CD8-positive, alpha-beta memory T cell (primary cell): ENCODE results near the gene PIEZO1. TPM values are rescaled to one million over a fixed set of nuclear protein-coding genes. Genes with fewer than 3 reads are reported as not detected.
A peak's percentile ranks its signal among the peaks of the same experiment; 100 is the strongest.

ENCODE experiments used
- CTCF ChIA-PET: fragments of 350-600 bp; sonication (Branson Sonifier 250); formaldehyde crosslinking; loops from one replicate; lab custom pipeline; 2021; ENCODE audit warnings: antibody characterized with exemption; lab: Charles Lee
- POLR2A ChIA-PET: fragments of 350-600 bp; sonication (Branson Sonifier 250); formaldehyde crosslinking; loops from one replicate; lab custom pipeline; 2021; ENCODE audit warnings: antibody characterized with exemption; lab: Charles Lee
- DNase-seq, 5 donors: peaks; one replicate each; pipeline versions ENCODE4 v3.0.0 to v3.0.0-alpha.2; 2020 to 2022; ENCODE audit warnings: mixed read lengths in 1 of 5
- H3K27ac ChIP-seq: one replicate; pipeline ENCODE4 v1.7.0; 2013; ENCODE audit warnings: low read depth, mild to moderate bottlenecking, low read length, moderate library complexity
- H3K27me3 ChIP-seq: 2 replicates; pipeline ENCODE4 v1.7.0; 2013; ENCODE audit warnings: low read length, mild to moderate bottlenecking; ENCODE audit not compliant: insufficient read depth, poor library complexity, severe bottlenecking
- H3K36me3 ChIP-seq: 2 replicates; pipeline ENCODE4 v1.7.0; 2013; ENCODE audit warnings: mild to moderate bottlenecking, low read length, moderate library complexity; ENCODE audit not compliant: insufficient read depth
- H3K4me1 ChIP-seq: 2 replicates; pipeline ENCODE4 v1.7.0; 2013; ENCODE audit warnings: mild to moderate bottlenecking, low read length, moderate library complexity; ENCODE audit not compliant: insufficient read depth
- H3K4me3 ChIP-seq: 2 replicates; pipeline ENCODE4 v1.7.0; 2013; ENCODE audit warnings: mild to moderate bottlenecking, low read length
- H3K9me3 ChIP-seq: 2 replicates; pipeline ENCODE4 v1.7.0; 2013; ENCODE audit warnings: mild to moderate bottlenecking, low read length
- H3K27ac Mint-ChIP-seq, 8 donors: one replicate each; pipeline ENCODE4 v1.8.0; 2020 to 2021; ENCODE audit warnings: mixed read lengths in 8 of 8, mild to moderate bottlenecking in 6 of 8, inconsistent platforms in 3 of 8, moderate library complexity in 3 of 8
- H3K27me3 Mint-ChIP-seq, 2 donors: one replicate each; pipeline ENCODE4 v1.8.0; 2020 to 2021; ENCODE audit warnings: mixed read lengths in 2 of 2, mild to moderate bottlenecking in 1 of 2, moderate library complexity in 1 of 2
- H3K36me3 Mint-ChIP-seq, 3 donors: one replicate each; pipeline ENCODE4 v1.8.0; 2020 to 2021; ENCODE audit warnings: mixed read lengths in 3 of 3, inconsistent platforms in 1 of 3, mild to moderate bottlenecking in 1 of 3
- H3K4me1 Mint-ChIP-seq, 3 donors: one replicate each; pipeline ENCODE4 v1.8.0; 2020 to 2021; ENCODE audit warnings: mixed read lengths in 3 of 3, inconsistent platforms in 1 of 3, mild to moderate bottlenecking in 1 of 3
- H3K4me3 Mint-ChIP-seq, 7 donors: one replicate each; pipeline ENCODE4 v1.8.0; 2020 to 2021; ENCODE audit warnings: mixed read lengths in 7 of 7, mild to moderate bottlenecking in 6 of 7, moderate library complexity in 4 of 7, inconsistent platforms in 2 of 7
- H3K9me3 Mint-ChIP-seq, 5 donors: one replicate each; pipeline ENCODE4 v1.8.0; 2020 to 2022; ENCODE audit warnings: mixed read lengths in 5 of 5, mild to moderate bottlenecking in 3 of 5, moderate library complexity in 2 of 5, inconsistent platforms in 1 of 5
- polyA plus RNA-seq: library from polyadenylated mRNA; unstranded; fragments of 300-500 nt; fragmentation: Illumina TruSeq; gene quantifications from one replicate; pipeline ENCODE4 v1.2.3, GENCODE V29; 2021
- total RNA-seq, 2 experiments: library from RNA; stranded (reverse); gene quantifications; one replicate each; pipeline ENCODE4 v1.2.3, GENCODE V29; 2021

PIEZO1 gene
- total and polyA plus RNA-seq, 3 experiments from 2014 or later: 58.4 to 230 (median 215) TPM

DNA sequence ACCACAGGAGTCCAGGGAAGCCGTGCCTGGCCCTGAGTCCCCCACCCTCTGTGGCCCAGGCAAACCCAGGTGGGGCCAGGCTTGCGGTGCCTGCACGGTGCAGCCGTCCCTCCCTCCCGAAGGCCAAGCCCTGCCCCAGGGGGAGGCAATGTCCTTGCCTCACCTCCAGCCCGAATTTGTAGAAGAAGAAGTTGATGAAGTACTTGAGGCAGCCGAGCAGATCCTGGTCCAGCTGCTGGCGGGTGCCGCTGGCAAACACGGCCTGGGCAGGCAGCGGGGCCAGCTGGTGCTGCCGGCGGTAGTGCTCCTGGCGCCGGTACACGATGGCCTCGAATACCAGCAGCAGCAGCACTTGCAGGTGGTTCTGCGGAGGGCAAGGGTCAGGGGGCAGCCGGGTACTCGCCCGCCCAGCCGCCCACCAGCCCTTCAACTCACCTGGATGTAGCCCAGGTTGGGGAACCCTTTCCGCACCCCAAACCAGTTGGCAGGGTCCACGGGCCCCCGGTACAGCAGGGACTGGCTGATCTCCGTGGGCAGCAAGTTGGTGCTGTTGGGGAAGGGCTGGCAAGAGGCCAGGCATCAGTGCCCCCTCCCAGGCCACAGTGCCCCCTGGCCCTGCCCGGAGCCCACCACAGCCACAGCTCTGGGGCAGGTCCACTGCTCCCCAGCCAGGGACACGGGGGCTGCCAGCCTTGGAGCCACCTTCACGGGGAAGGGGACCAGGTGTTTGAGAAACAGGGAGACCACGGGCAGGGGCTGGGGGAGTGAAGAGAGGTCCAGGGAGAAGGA, 52.7 kb downstream of the PIEZO1 start:
- no peak overlapping the region for H3K4me3 Mint-ChIP-seq
- peaks cover 0 to 2% (median under 1%) of the 10 kb centered on the region in 3 donors for H3K4me1 Mint-ChIP-seq
- ChIA-PET POLR2A (no interaction called here), CTCF (no interaction called here)
- peaks cover 0 to 53% (median 2%) of the 10 kb centered on the region in 3 donors for H3K36me3 Mint-ChIP-seq
- H3K27me3 Mint-ChIP-seq: no peaks in the 10 kb centered on the region
- no peaks in the 10 kb centered on the region for H3K9me3 Mint-ChIP-seq
- Histone ChIP-seq H3K27me3 (no peaks in the 10 kb centered on the region), H3K27ac (no peak overlapping the region), H3K9me3 (no peaks in the 10 kb centered on the region), H3K36me3 (peaks cover 16% of the 10 kb centered on the region), H3K4me3 (no peak overlapping the region), H3K4me1 (peaks cover 4% of the 10 kb centered on the region)
- H3K27ac Mint-ChIP-seq: peak overlapping the region in 1 of 8 donors; percentile 50
- no peak for DNase-seq

DNA sequence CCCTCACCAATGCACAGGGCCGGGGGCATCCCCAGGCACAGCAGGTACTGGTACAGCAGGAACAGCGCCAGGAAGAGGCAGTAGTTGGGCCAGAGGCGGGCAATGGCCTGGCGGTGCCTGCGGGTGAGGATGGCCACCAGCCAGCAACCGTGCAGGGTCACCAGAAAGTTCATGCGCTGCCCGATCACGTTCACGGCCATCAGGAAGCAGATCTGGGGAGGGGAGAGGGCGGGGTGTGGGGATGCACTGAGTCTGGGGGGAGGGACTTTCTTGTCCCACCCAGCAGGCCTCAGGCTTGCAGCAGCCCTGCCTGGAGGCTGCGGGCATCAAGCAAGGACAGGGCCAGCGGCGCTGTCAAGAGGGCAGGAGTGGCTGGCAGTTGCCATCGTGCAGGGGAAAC, 53.3 kb downstream of the PIEZO1 start:
- Histone ChIP-seq H3K4me3 (no peak overlapping the region), H3K36me3 (peaks cover 16% of the 10 kb centered on the region), H3K27me3 (no peaks in the 10 kb centered on the region), H3K4me1 (no peaks in the 10 kb centered on the region), H3K9me3 (no peaks in the 10 kb centered on the region), H3K27ac (no peak overlapping the region)
- peaks cover 0 to 57% (median 2%) of the 10 kb centered on the region in 3 donors for H3K36me3 Mint-ChIP-seq
- no peaks in the 10 kb centered on the region for H3K9me3 Mint-ChIP-seq
- H3K4me3 Mint-ChIP-seq: no peak overlapping the region
- CTCF ChIA-PET: no interaction called here
- peaks cover 0 to 2% (median 0%) of the 10 kb centered on the region in 3 donors for H3K4me1 Mint-ChIP-seq
- DNase-seq: no peak
- peak overlapping the region in 1 of 8 donors; percentile 66 for H3K27ac Mint-ChIP-seq
- no peaks in the 10 kb centered on the region for H3K27me3 Mint-ChIP-seq
- POLR2A ChIA-PET: no interaction called here

DNA sequence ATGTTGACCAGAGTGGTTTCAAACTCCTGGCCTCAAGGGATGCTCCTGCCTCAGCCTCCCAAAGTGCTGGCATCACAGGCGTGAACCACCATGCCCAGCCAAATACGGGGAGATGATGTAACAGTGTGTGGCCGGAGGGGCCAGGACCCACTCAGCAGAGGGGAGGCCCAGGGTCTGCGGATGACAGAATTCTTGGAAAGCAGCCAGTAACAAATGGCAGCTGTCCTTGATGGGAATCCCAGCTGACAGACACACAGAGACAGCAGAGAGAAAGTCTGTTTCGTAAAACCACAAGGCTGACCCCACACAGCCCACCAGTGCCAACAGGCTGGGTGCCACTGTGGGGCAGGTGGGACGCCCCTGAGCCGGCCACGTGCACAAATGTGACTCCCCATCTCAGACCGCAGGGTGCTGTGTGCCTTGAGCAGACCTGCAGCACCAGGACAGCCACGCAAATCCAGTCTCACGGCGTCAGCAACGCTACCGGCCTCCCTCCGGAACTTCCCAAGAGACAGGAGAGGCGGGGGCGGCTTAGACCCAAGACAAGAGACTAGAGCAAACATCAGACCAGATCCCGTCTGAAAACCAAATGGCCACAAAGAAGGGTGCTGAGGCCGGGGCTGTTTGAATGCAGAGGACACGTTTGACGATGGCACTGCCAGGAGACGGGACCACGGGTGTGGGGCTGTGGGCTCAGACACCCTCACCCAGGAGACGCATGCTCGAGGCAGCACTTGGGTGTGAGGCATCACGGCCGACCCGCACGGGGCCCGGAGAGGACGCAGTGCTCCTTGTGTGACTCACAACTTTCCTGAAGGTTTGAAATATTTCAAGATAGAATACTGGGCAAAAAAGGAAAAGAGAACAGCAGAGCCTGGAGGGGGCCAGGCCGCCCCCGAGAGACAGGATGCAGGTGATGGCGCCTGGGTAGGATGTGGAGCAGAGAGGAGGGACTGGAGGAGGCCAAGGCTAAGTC, 54.1 kb downstream of the PIEZO1 start:
- peaks cover 18% of the 10 kb centered on the region for H3K36me3 ChIP-seq
- Mint-ChIP-seq H3K27ac (peak overlapping the region in 4 of 8 donors; percentile 38 to 91 (median 62)), H3K4me3 (no peak overlapping the region), H3K9me3 (no peaks in the 10 kb centered on the region), H3K36me3 (peaks cover 0 to 59% (median 4%) of the 10 kb centered on the region in 3 donors), H3K4me1 (peaks cover 0 to 2% (median 0%) of the 10 kb centered on the region in 3 donors), H3K27me3 (no peaks in the 10 kb centered on the region)
- no peak for DNase-seq
- H3K4me1 ChIP-seq: no peaks in the 10 kb centered on the region
- POLR2A ChIA-PET: no interaction called here
- no peak overlapping the region for H3K27ac ChIP-seq
- CTCF ChIA-PET: no interaction called here
- H3K9me3 ChIP-seq: no peaks in the 10 kb centered on the region
- no peaks in the 10 kb centered on the region for H3K27me3 ChIP-seq
- H3K4me3 ChIP-seq: no peak overlapping the region

DNA sequence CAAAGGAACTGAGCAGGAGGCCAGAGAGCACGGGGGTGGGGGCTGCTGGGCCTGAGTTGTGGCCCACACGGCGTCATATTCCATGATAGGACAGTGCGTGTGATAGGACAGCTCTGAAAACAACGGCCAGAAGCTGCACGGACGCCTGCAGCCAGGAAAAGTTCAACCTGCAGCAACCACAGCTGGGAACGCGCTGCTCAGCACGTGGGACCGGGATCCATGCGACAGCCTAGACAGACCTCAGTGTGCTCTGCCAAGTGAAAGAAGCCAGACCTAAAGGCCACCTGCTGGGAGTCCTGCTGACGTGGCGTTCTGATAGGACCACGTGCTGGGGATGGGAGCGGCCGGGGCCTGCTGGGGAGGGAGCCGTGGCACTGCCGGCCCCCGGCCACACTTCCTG, 57.1 kb downstream of the PIEZO1 start:
- ChIA-PET POLR2A (no interaction called here), CTCF (no interaction called here)
- H3K27ac Mint-ChIP-seq: peak overlapping the region in 1 of 8 donors; percentile 33
- no peaks in the 10 kb centered on the region for H3K9me3 Mint-ChIP-seq
- H3K4me1 Mint-ChIP-seq: peaks cover 0 to 2% (median 0%) of the 10 kb centered on the region in 3 donors
- Histone ChIP-seq H3K27me3 (no peaks in the 10 kb centered on the region), H3K4me3 (no peak overlapping the region), H3K27ac (no peak overlapping the region), H3K9me3 (no peaks in the 10 kb centered on the region), H3K36me3 (peaks cover 25% of the 10 kb centered on the region), H3K4me1 (no peaks in the 10 kb centered on the region)
- no peak overlapping the region for H3K4me3 Mint-ChIP-seq
- no peaks in the 10 kb centered on the region for H3K27me3 Mint-ChIP-seq
- peaks cover 0 to 66% (median 4%) of the 10 kb centered on the region in 3 donors for H3K36me3 Mint-ChIP-seq
- DNase-seq: no peak

DNA sequence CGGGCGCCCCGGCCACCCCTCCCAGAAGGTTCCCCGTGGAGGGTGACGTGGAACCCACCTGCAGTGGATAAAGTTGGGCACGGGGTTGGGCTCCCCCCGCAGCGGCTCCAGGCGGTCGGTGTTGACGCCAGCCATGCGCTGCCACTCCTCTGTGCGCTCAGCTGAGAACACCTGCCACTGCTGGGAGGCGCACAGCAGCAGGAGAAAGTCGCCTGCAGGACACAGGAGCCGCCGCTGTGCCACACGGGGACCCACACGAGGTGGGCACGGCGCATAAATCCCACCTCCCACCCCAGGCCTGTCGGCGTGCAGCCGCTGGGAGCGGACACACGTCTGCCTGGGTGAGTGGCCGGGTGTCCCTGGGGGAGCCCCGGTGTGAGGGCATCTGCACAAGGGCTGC, 58.0 kb downstream of the PIEZO1 start:
- ChIA-PET CTCF (interaction anchor here (1.7 kb wide), 1 partner anchor 10 kb away, joined by 5 read pairs; no protein-coding TSS in a partner anchor), POLR2A (no interaction called here)
- Mint-ChIP-seq H3K4me3 (no peak overlapping the region), H3K9me3 (no peaks in the 10 kb centered on the region), H3K36me3 (peaks cover 0 to 70% (median 4%) of the 10 kb centered on the region in 3 donors), H3K27ac (no peak overlapping the region), H3K27me3 (no peaks in the 10 kb centered on the region), H3K4me1 (peaks cover 0 to 2% (median 0%) of the 10 kb centered on the region in 3 donors)
- H3K36me3 ChIP-seq: peaks cover 27% of the 10 kb centered on the region
- no peak overlapping the region for H3K4me3 ChIP-seq
- no peaks in the 10 kb centered on the region for H3K27me3 ChIP-seq
- no peaks in the 10 kb centered on the region for H3K9me3 ChIP-seq
- no peak for DNase-seq
- no peaks in the 10 kb centered on the region for H3K4me1 ChIP-seq
- H3K27ac ChIP-seq: no peak overlapping the region

DNA sequence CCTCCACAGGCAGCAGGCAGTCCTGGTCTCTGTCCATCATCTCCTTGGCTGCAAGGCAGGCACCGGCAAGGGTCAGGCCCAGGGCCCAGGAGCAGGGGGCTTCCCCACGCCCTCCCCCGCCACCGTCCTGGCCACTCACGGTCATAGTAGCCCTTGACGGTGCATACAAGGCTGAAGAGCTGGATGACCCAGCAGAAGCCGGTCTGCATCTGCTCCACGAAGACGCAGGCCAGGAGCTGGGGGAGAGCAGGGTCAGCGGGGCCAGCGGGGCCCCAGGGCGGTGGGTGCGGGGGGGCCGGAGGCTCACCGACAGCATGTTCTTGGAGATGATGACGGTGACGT, 58.6 kb downstream of the PIEZO1 start:
- Histone ChIP-seq H3K4me3 (no peak overlapping the region), H3K4me1 (no peaks in the 10 kb centered on the region), H3K9me3 (no peaks in the 10 kb centered on the region), H3K36me3 (peaks cover 30% of the 10 kb centered on the region), H3K27ac (no peak overlapping the region), H3K27me3 (no peaks in the 10 kb centered on the region)
- no peak for DNase-seq
- ChIA-PET CTCF (interaction anchor here (1.7 kb wide), 1 partner anchor 11 kb away, joined by 5 read pairs; no protein-coding TSS in a partner anchor), POLR2A (no interaction called here)
- Mint-ChIP-seq H3K27me3 (no peaks in the 10 kb centered on the region), H3K27ac (no peak overlapping the region), H3K36me3 (peaks cover 0 to 69% (median 4%) of the 10 kb centered on the region in 3 donors), H3K9me3 (no peaks in the 10 kb centered on the region), H3K4me3 (no peak overlapping the region), H3K4me1 (peaks cover 0 to 2% (median 0%) of the 10 kb centered on the region in 3 donors)

DNA sequence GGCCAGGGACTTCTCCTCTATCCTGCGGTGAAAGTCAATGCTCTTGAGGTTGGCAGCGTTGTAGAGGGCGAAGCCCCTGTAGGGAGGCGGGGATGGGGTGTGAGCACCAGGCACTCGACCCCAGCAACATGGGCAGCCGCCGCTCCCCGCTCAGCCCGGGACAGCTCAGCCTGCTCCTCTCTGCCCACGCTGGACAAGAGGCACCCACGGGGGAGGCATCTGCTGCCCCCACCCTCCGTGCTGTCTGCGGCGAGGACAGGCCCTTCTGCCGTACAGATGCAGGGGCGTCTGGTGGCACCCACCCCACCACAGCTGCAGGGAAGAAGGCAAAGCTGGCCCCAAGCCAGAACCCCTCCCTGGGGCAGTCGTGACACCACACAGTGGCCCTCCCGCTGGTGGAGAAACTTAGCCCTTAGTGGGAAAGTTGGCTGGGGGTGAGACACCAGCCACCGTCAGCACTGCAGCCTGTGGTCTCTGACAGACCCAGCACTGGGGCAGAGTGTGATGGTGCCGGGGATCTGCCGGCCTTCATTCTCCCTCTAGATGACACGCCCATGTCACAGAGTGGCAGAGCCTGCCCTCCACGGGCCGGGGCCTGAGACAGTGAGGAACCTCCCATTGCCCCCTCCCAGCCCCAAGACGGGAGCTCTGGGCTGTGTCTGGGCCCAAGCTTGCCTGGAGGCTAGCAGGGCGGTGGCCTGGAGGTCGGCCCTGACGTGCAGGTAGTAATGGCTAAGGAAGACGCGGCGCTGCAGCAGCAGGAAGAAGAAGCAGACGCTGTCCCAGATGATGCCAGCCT, 59.2 kb downstream of the PIEZO1 start:
- Histone ChIP-seq H3K27me3 (no peaks in the 10 kb centered on the region), H3K27ac (no peak overlapping the region), H3K9me3 (no peaks in the 10 kb centered on the region), H3K4me3 (no peak overlapping the region), H3K4me1 (no peaks in the 10 kb centered on the region), H3K36me3 (peaks cover 35% of the 10 kb centered on the region)
- CTCF ChIA-PET: interaction anchor here (1.7 kb wide), 1 partner anchor 11 kb away, joined by 5 read pairs; no protein-coding TSS in a partner anchor
- Mint-ChIP-seq H3K9me3 (no peaks in the 10 kb centered on the region), H3K27me3 (no peaks in the 10 kb centered on the region), H3K4me3 (no peak overlapping the region), H3K36me3 (peaks cover 0 to 69% (median 4%) of the 10 kb centered on the region in 3 donors), H3K4me1 (no peaks in the 10 kb centered on the region), H3K27ac (no peak overlapping the region)
- no peak for DNase-seq
- POLR2A ChIA-PET: no interaction called here
